ENCODE data around the gene SLC25A17.
A peak's percentile ranks its signal among the peaks of the same experiment; 100 is the strongest.

Gene SLC25A17

DNA sequence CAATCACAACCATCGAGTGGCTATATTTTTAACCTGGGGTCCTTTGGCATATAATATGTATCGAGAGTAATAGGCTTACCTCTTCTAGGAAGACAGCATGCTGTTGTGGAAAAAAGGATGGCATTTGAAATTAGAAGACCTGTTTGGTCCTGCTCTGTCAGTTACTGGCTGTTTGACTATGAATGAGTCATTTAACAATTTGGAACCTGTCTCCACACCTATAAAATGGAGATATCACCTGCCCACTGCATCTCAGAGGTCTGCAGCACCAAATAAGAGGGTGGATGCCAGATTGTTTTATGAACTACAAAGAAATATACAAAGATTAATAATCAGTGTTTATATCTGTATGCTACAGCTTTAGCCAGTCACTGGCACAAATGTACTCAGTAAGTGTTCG lies 60.8 kb downstream of the SLC25A17 start:
- DNase-seq (ENCODE audit: low spot score): no peak

DNA sequence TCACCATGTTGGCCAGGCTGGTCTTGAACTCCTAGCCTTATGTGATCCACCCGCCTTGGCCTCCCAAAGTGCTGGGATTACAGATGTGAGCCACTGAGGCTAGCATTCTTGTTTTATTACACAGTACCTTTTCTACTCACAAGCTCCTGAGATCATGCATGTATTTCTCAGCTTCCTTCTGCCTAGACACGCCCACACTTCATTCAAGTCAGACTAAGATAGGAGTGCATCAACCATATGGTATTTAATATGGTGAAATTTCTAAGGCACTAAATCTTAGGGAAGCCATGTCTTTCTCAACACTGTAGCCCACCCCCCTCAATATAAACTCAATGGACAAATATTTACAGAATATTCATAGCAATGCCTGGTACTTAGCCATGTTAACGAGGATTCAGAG lies 62.1 kb downstream of the SLC25A17 start:
- DNase-seq (ENCODE audit: low spot score): no peak

DNA sequence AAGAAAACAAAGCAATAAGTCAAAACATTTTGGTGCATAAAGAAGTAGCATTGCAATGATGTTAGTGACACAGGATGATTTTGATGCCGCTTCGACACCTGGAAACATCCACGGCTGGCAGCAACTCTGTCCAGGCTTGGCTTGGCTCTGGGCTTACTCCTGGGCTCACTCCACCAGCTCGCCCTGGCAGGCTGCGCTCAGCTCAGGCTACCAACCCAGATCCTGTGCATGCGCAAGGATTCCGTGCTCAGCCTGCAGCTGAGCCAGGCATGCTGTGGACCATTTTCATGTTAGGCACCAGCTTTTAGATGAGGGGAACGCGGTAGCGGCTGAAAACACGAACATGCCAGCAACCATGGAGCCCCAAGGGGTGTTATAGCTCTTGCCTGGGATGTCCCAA lies 66.0 kb downstream of the SLC25A17 start:
- no peak for DNase-seq (ENCODE audit: low spot score)

DNA sequence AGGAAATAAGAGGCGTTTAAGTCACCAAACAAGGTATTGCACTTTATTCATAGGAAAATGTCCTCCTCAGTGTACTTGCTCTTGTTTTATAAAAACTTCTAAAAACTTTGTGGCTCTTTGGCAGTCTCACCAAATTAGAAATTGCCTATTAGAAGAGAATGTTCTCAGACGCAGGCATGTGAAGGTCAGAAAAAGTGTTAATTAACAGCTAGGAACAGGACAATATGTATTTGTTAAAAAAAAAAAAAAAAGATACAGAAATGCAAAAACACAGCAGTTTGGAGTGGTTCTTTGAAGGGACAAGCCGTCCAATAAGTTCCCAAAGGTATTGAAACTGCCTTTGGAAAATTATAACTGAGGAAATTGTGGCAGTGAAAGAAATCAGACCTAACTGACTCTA lies 67.9 kb downstream of the SLC25A17 start:
- DNase-seq (ENCODE audit: low spot score): no peak

DNA sequence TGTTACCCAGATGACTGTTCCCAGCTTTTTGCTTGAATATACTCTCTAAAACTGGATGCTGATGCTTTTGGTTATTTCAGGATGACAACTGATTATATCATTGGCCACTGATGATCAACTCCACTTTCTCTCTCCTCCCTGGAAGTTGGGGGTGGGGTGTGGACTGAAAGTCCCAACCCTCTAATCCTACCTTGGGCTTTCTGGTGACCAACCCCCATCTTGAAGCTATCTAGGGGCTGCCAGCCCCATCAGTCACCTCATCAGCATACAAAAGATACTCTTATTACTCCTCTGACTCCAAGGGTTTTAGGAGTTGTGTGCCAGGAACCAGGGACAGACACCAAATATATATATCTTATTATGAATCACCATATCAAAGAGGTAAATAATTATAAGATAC lies 69.3 kb downstream of the SLC25A17 start:
- DNase-seq (ENCODE audit: low spot score): no peak

DNA sequence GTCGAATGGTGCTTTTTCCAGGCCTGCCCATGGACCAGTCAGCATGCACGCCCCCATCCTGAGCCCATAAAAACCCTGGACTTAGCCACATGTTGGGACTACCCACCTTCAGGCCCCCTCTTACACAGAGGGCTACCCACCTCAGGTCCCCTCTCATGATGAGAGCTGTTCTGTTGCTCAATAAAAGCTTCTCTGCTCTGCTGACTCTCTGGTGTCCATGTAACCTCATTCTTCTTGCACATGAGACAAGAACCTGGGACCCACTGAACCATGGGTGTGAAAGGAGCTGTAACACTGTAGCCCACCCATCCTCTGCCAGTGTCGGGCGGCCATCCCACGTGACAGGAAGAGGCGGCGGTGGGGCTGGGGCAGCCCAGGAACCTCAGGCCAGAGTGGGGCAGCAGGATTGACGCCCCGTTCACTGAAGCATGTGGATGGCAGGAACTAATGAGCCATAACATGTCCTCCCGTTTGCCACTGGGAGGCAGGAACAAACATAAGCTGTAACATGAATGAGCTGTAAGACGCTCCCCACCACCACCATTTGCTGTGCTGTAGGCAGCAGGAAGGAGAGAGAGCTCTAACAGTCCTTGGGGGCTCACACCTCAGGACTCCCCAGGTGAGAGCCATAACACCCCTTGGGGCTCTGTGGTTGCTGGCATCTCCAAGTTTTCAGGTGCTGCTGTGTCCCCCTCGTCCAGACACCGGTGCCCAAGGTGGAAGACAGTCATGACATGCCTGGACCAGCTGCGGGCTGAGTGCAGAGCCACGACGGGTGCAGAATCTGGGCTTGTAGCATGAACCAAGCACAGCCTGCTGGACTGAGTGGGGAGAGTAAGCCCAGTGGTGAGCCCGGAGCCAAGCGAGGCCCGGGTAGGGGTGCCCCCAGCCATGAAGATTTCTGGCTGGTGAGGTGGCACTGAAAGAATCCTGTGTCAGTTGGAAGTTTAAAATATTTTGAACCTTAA lies 70.5 kb downstream of the SLC25A17 start:
- DNase-seq (ENCODE audit: low spot score): no peak

DNA sequence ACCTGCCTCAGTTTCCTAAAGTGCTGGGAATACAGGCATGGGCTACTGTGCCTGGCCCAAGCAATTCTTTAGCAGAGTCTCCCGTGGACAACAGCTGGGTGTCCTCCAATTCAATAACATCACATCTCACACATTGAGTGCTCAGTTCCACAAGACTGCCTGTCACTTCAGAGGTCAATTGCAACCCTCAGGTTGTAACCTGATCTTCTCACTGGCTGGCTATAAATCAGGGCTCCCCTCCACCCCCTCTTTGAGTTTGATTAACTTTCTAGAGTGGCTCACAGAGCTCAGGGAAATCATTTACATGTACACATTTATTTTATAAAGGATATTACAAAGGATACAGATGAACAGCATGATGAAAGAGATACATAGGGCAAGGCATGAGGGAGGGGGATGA lies 71.8 kb downstream of the SLC25A17 start:
- DNase-seq (ENCODE audit: low spot score): no peak

DNA sequence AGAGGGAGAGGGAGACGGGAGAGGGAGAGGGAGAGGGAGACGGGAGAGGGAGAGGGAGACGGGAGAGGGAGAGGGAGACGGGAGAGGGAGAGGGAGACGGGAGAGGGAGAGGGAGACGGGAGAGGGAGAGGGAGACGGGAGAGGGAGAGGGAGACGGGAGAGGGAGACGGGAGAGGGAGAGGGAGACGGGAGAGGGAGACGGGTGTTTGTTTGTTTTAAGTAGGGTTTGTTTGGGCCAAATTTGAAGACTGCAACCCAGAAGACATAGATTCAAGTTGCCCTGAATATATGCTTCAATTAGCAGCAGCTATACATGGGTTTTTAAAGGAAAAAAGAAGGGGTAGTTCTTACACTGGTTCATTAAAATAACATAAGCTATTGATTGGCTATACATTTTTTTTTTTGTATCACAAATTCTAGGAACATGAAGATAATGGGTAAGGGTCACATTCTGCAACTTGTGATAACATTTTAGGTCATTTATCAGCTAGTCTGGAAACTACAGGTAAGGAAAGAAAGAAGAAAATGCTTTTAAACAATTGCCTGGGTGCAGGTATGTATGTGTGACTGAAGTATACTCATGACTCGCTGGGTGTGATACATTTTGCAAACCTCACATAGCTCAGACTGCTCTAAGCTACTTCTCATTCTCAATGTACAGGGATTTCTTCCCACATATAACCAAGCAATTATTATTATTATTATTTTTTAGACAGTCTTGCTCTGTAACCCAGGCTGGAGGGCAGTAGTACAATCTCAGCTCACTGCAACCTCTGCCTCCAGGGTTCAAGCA lies 72.5 kb downstream of the SLC25A17 start:
- DNase-seq (ENCODE audit: low spot score): peak; percentile 14

DNA sequence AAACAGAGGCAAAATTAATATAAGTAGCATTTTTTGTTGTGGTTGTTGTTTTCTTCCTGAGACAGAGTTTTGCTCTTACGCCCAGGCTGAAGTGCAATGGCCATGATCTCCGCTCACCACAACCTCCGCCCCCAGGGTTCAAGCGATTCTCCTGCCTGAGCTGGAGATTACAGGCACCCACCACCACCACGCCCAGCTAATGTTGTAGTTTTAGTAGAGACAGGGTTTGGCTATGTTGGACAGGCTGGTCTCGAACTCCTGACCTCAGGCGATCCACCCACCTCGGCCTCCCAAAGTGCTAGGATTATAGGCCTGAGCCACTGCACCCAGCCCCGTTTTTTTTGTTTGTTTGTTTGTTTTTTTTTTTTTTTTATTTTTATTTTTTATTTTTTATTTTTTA lies 75.4 kb downstream of the SLC25A17 start:
- no peak for DNase-seq (ENCODE audit: low spot score)

DNA sequence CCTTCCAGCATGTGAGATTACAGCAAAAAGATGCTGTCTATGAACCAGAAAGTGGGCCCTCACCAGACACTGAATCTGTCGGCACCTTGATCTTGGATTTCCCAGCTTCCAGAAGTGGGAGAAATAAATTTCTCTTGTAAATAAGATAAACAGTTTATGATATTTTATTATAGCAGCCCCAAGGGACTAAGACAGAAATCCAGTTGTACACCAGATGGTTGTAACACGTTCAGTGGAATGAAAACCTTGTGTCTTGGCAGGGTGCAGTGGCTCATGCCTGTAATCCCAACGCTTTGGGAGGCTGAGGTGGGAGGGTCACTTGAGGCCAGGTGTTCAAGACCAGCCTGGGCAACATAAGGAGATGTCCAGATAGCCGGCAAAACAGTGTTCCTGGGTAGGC lies 78.0 kb downstream of the SLC25A17 start:
- no peak for DNase-seq (ENCODE audit: low spot score)

DNA sequence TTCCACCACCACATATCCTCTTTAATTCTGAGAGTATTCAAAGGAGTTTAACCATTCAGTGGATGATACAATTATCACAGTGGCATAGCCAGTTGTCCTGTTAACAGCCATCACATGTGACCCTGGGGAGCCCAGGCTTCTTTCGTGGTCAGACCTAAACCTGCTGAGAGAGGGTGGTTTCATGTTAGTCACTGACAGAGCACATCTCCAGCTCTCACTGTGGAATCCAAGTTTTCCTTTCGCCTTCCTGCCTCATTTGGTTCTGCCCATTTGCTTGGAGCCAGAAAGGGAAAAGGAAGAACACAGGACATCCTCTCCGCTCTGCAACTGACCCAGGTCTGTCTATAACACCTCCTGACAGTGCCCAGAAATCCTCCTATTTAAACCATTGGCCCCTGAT lies 79.4 kb downstream of the SLC25A17 start:
- DNase-seq (ENCODE audit: low spot score): no peak

DNA sequence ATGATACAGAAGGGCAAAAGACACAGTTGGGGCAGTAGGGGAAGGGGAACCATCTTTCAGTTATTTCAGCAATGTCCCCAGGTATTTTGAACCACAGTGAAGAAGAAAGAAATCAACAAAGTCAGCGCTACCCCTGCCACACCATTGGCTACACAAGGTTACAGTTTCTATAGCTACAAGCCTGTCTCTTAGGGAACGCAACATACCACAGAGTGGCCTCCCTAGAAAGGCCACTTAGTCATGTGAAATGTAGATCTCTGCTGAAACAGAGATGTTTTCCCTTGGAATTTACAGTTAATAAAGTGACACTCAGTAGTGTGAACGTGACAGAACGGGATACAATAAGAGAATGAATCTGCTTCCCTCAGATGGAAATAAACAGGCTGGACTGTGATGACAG lies 85.2 kb downstream of the SLC25A17 start:
- DNase-seq (ENCODE audit: low spot score): no peak

DNA sequence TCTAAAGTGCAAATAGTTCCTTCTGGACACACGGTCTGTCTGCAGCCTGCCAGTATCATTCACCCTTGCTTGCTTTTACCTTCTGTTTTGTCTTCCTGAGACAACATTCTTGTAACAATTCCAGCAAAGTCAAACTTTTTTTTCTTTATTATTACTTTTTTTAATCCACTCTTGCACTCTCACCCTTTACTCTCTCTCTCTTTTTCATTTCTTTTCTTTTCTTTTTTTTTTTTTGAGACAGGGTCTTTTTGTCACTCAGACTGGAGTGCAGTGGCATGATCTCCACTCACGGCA lies 86.2 kb downstream of the SLC25A17 start:
- no peak for DNase-seq (ENCODE audit: low spot score)

DNA sequence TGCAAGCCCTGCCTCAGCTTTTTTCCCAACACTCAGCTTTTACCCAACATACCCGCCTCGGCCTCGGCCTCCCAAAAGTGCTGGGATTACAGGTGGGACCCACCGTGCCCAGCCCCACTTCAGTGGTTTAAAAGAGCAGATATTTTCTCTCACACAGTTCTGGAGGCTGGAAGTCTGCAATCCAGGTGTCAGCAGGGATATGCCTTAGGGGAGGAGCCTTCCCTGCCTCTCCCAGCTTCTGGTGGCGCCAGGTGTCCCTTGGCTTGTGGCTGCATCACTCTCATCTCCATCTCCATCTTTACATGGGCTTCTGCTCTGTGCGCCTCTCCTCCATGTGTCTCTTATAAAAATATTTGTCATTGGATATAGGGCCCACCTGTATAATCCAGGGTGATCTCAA lies 89.9 kb downstream of the SLC25A17 start:
- DNase-seq (ENCODE audit: low spot score): no peak

DNA sequence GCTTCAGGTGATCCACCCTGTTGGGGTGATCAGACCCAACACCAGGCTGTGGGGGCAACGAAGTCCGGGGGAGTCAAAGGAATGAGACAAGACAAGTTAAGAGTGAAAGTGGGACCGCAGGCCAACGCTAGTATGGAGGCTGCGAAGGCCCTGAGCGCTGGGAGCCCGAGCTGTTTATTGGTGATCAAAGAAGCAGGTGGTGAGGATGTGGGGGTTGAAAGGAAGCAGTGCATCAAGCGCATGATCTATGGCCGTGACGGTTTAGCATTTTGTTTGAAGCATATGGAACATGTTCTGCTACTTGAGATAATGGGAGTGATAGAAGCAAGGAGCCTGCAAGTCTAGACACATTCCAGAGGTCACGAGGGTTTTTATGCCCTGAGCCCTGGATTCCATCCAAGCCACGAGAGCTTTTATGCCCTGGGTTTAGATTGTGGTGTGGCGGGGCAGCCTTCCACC lies 90.4 kb downstream of the SLC25A17 start:
- no peak for DNase-seq (ENCODE audit: low spot score)

DNA sequence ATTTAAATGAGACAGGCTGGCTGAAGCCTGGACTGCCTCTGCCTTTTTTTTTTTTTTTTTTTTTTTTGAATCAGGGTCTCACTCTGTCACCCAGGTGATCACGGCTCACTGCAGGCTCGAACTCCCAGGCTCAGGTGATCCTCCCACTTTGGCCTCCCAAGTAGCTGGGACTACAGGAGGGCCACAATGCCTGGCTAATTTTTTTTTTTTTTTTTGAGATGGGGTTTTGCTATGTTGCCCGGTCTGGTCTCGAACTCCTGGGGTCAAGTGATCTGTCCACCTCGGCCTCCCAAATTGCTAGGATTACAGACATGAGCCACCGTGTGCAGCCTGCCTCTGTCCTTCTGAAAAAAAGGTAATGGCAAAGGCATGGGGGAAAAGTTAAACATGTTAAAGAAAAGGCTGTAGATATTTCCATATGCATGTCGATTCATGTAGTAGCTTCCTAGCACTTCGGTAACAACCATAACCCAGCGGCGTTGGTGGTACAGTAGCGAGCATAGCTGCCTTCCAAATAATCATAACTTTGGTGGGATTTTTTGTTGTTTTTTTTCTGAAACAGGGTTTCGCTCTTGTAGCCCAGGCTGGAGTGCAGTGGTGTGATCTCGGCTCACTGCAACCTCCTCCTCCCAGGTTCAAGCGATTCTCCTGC lies 91.1 kb downstream of the SLC25A17 start:
- no peak for DNase-seq (ENCODE audit: low spot score)

DNA sequence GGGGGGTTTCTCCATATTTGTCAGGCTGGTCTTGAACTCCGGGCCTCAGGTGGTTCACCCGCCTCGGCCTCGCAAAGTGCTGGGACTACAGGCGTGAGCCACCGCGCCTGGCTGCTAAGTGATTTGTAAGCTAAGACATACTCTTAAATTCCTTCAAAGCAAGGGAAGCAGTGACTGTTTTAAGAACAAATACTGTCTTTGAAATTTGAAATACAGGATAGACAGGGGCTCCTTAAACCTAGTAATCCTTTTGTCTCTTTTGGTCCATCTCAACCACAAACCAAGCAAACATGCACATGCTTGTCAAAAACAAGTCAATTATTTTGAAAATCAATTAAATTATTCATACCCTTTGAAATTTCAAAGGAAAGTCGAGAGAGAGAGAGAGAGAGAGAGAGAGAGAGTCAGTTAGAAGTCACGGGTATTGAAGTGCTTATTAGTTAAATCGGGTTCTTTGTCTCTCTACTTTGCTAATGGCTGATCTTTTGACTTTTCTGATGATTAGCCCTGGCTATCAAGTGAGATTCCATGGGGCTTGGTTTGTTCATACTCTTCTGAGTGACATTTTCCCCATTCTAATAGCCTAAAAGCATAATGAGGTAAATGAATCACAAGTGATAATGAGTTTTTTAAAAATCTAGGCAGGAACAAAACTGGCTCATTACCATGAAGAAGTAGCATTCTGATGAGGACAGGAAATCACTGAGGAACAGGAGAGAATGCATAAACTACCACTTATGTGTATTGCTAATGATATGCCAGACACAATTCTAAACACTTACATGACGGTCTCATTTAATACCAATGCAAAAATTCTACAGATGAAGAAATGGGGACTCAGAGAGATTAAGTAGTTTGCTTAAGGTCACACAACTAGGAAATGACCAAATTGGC lies 91.8 kb downstream of the SLC25A17 start:
- no peak for DNase-seq (ENCODE audit: low spot score)

DNA sequence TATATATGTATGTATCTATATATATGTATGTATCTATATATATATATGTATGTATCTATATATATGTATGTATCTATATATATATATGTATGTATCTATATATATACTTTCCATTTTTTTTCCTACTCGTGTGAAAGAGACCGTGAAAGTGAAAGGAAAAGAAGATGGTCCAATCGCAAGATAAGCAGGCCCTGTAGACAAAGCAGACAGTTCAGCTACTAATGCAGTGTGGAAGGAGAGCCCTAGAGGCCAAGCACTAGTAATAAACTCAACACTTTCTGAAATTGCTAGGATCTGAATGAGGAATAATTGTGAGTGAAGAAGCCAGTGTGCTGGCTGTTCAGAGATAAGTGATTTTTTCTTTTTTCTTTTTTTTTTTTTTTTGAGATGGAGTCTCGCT lies 92.6 kb downstream of the SLC25A17 start:
- DNase-seq (ENCODE audit: low spot score): no peak

DNA sequence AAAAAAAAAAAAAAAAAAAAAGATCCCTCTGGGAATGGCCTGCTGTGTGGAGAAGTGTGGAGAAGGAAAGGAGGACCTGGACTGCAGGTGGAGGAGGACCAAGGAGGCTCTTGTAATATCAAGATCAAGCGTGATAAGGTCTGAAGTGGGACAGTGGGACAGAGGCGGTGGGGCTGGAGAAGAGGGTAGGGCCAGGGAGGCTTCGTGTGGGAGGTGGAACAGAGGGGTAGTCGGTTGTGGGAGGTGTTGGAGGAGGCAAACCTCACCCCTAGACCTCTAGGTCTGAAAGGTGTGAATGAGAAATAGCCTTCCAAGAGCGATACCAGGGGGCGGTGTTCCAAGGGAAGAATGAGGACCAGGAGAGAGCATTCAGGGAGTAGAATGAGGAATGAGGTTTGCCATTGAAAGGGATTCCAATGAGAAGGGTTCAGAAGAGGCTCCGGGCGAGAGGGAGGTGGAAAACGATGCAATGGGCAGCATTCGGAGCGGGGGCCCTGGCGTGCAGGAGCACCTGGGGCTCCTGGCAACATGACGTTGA lies 95.7 kb downstream of the SLC25A17 start:
- DNase-seq (ENCODE audit: low spot score): no peak

DNA sequence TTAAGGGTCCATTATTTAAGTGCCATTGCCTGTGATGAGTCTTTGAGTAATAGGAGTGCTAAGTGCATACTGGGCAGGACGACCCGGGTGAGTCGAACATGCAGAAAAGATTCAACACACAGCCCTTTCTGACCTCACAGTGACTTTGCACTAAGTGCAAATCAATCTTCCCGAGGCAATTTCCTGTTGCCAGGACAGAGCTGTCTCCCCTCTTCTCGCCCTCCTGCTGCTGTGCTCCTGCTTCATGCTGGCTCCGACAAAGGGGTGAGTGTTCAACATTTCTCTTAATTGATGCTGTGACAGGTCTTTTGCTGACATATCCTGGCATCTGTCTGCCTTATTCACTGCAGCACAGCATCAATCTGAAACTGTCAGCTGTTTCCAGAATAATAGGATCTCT lies 97.9 kb downstream of the SLC25A17 start:
- DNase-seq (ENCODE audit: low spot score): peak; percentile 83

DNA sequence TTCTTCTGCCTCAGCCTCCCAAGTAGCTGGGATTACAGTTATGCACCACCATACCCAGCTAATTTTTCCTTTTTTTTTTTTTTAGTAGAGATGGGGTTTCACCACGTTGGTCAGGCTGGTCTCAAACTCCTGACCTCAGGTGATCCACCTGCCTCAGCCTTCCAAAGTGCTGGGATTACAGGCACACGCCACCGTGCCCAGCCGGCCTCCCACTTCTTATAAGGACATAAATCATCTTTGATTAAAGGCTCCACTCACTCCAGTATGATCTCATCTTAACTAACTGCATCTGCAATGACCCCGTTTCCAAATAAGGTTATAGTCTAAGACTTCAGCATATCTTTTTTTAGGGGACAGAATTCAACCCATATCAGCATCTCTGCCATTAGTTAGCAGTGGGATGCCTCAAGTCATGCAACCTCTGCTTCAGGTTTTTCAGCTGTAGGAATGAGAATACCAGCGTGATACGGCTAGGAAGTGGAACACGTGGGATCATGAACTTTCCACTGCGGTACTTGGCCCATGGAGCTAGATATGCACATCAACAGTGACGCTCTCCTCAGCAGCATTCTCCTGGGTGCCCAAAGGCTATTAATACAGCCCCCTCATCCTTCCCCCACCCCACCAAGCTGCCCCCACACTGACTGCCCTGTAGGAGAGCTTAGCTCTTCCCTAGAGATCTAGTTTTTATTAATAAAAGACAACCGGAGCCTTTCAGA lies 98.4 kb downstream of the SLC25A17 start:
- DNase-seq (ENCODE audit: low spot score): peak; percentile 62

All from RKO (cell line).